Uterus (tissue), 2 donors: ENCODE results near the gene SAE1.
A peak's percentile ranks its signal among the peaks of the same experiment; 100 is the strongest.

Experiments used
- CTCF ChIP-seq, 4 experiments: fragments of 200-600 bp in 2 of 4; fragments of 450-650 bp in 2 of 4; sonication (generic) in 2 of 4; IDR thresholded peaks; one replicate each; pipeline ENCODE4 v1.5.1; 2016 to 2019; ENCODE audit warnings: antibody characterized with exemption in 4 of 4, mild to moderate bottlenecking in 2 of 4, moderate library complexity in 1 of 4
- POLR2A ChIP-seq, 2 donors: fragments of 450-650 bp; IDR thresholded peaks; one replicate each; pipeline ENCODE4 v1.6.1; 2016; ENCODE audit warnings: antibody characterized with exemption in 2 of 2, mild to moderate bottlenecking in 1 of 2, moderate library complexity in 1 of 2

- TF ChIP-seq POLR2A (IDR thresholded peaks at IDR 0.05) (no peak), CTCF (IDR thresholded peaks at IDR 0.05) (peak; percentile 70 to 89 (median 84))
These were observed 5.5 kb upstream of the SAE1 start for GRCh38 chr19:47124937-47125668.
